OCI-LY1 (cell line): ENCODE measurements around the gene DOCK7.

ENCODE experiments used
- H2AFZ ChIP-seq: fragments of 200-600 bp; sonication (generic), shearing (Covaris generic); 2 replicates; pipeline ENCODE4 v1.6.0; 2014; ENCODE audit warnings: antibody characterized with exemption, mild to moderate bottlenecking, low read length
- H3F3A ChIP-seq: fragments of 200-600 bp; sonication (generic), shearing (Covaris generic); 2 replicates; pipeline ENCODE4 v1.6.0; 2014; ENCODE audit warnings: mild to moderate bottlenecking, antibody characterized with exemption, low read length, moderate library complexity; ENCODE audit not compliant: insufficient read depth
- H3K27ac ChIP-seq: fragments of 200-600 bp; sonication (generic); 2 replicates; pipeline ENCODE4 v1.5.1; 2014; ENCODE audit warnings: low read length, mixed run types, mild to moderate bottlenecking, low read depth; ENCODE audit not compliant: poor library complexity, severe bottlenecking
- H3K27me3 ChIP-seq: fragments of 200-600 bp; sonication (generic); 2 replicates; pipeline ENCODE4 v1.6.0; 2014; ENCODE audit warnings: antibody characterized with exemption, mild to moderate bottlenecking, low read length, moderate library complexity; ENCODE audit not compliant: insufficient read depth
- H3K36me3 ChIP-seq: fragments of 200-600 bp; sonication (generic); 2 replicates; pipeline ENCODE4 v1.6.1; 2014; ENCODE audit warnings: mild to moderate bottlenecking, antibody characterized with exemption, low read length, moderate library complexity, mixed read lengths; ENCODE audit not compliant: insufficient read depth
- H3K4me1 ChIP-seq: fragments of 200-600 bp; sonication (generic); 2 replicates; pipeline ENCODE4 v1.5.1; 2014; ENCODE audit warnings: mild to moderate bottlenecking, low read length, moderate library complexity; ENCODE audit not compliant: insufficient read depth, severe bottlenecking
- H3K4me2 ChIP-seq: fragments of 200-600 bp; sonication (generic), shearing (Covaris generic); 2 replicates; pipeline ENCODE4 v1.6.1; 2014; ENCODE audit warnings: low read length
- H3K4me3 ChIP-seq: fragments of 200-600 bp; sonication (generic); 2 replicates; pipeline ENCODE4 v1.5.1; 2014; ENCODE audit warnings: low read length, low read depth, mild to moderate bottlenecking, mixed read lengths; ENCODE audit not compliant: poor library complexity, severe bottlenecking
- H3K79me2 ChIP-seq: fragments of 200-600 bp; shearing (Covaris generic); 2 replicates; pipeline ENCODE4 v1.6.1; 2016; ENCODE audit warnings: mixed run types, low read length, mixed read lengths; ENCODE audit not compliant: insufficient read depth
- H3K9ac ChIP-seq: fragments of 200-600 bp; sonication (generic), shearing (Covaris generic); 2 replicates; pipeline ENCODE4 v1.6.1; 2014; ENCODE audit warnings: mild to moderate bottlenecking, low read length, mixed read lengths
- H3K9me2 ChIP-seq: fragments of 200-600 bp; sonication (generic), shearing (Covaris generic); 2 replicates; pipeline ENCODE4 v1.6.1; 2014; ENCODE audit warnings: low read depth, mild to moderate bottlenecking, low read length, mixed read lengths
- H3K9me3 ChIP-seq: fragments of 200-600 bp; shearing (Covaris generic); 2 replicates; pipeline ENCODE4 v1.6.1; 2014; ENCODE audit warnings: low read length, mixed read lengths
- H4K20me1 ChIP-seq: fragments of 200-600 bp; sonication (generic), shearing (Covaris generic); 2 replicates; pipeline ENCODE4 v1.6.0; 2016; ENCODE audit warnings: mild to moderate bottlenecking, low read length; ENCODE audit not compliant: insufficient read depth
- CTCF ChIP-seq: fragments of 200-600 bp; sonication (generic), shearing (Covaris generic); IDR thresholded peaks from 2 replicates; pipeline ENCODE4 v1.5.1; 2017; ENCODE audit warnings: mild to moderate bottlenecking, antibody characterized with exemption, low read length, moderate library complexity, mixed read lengths
- EZH2 ChIP-seq: fragments of 200-600 bp; sonication (generic), shearing (Covaris generic); IDR thresholded peaks from 2 replicates; pipeline ENCODE4 v1.8.0; 2017; ENCODE audit warnings: borderline replicate concordance, mixed run types, mild to moderate bottlenecking, antibody characterized with exemption, low read length, moderate library complexity, mixed read lengths

Gene DOCK7

GRCh38 chr1:62693123-62693522 lies 4.9 kb upstream of the DOCK7 start:
- no peaks in the 10 kb centered on the region for H3K27me3 ChIP-seq
- H3K4me2 ChIP-seq = no peak overlapping the region
- no peak overlapping the region for H3K27ac ChIP-seq
- H3F3A ChIP-seq = no peaks in the 10 kb centered on the region
- no peak overlapping the region for H3K4me3 ChIP-seq
- H3K4me1 ChIP-seq = peaks cover 5% of the 10 kb centered on the region
- H3K9me2 ChIP-seq = no peaks in the 10 kb centered on the region
- H3K36me3 ChIP-seq = no peaks in the 10 kb centered on the region; the same call in 1 of the 2 replicates
- no peaks in the 10 kb centered on the region for H3K79me2 ChIP-seq
- no peak overlapping the region for H2AFZ ChIP-seq
- 0 out of 2 replicates have a peak, but pooled peaks cover 2% of the 10 kb centered on the region for H3K9me3 ChIP-seq
- no peak for TF ChIP-seq CTCF
- TF ChIP-seq EZH2 = no peak
- H4K20me1 ChIP-seq = no peaks in the 10 kb centered on the region
- H3K9ac ChIP-seq = no peak overlapping the region

- Histone ChIP-seq H3K4me2 (no peak overlapping the region), H3K27me3 (no peaks in the 10 kb centered on the region), H3K4me1 (peaks cover 11% of the 10 kb centered on the region), H3K79me2 (no peaks in the 10 kb centered on the region), H3F3A (no peaks in the 10 kb centered on the region), H3K9ac (no peak overlapping the region), H4K20me1 (no peaks in the 10 kb centered on the region), H2AFZ (no peak overlapping the region), H3K36me3 (no peaks in the 10 kb centered on the region; the same call in 1 of the 2 replicates), H3K9me2 (no peaks in the 10 kb centered on the region), H3K27ac (no peak overlapping the region), H3K9me3 (0 out of 2 replicates have a peak, but pooled peaks cover 2% of the 10 kb centered on the region), H3K4me3 (no peak overlapping the region)
- no peak for TF ChIP-seq CTCF
- TF ChIP-seq EZH2 = no peak
Observed at GRCh38 chr1:62691062-62691844, 3.1 kb upstream of the DOCK7 start.

GRCh38 chr1:62689524-62689923 lies 1.3 kb upstream of the DOCK7 start:
- no peak overlapping the region for H3K9ac ChIP-seq
- no peak overlapping the region for H3K4me2 ChIP-seq
- H3K27ac ChIP-seq = no peak overlapping the region

More at GRCh38 chr1:62689524-62689923, 1.3 kb upstream of the DOCK7 start:
- H3K36me3 ChIP-seq = no peaks in the 10 kb centered on the region; the same call in 1 of the 2 replicates
- H3K27me3 ChIP-seq = no peaks in the 10 kb centered on the region
- peaks cover 11% of the 10 kb centered on the region for H3K4me1 ChIP-seq
- no peaks in the 10 kb centered on the region for H3K79me2 ChIP-seq
- no peaks in the 10 kb centered on the region for H4K20me1 ChIP-seq
- no peaks in the 10 kb centered on the region for H3F3A ChIP-seq
- no peaks in the 10 kb centered on the region for H3K9me3 ChIP-seq
- TF ChIP-seq EZH2 = no peak
- no peak for TF ChIP-seq CTCF
- no peak overlapping the region for H2AFZ ChIP-seq
- H3K4me3 ChIP-seq = no peak overlapping the region
- H3K9me2 ChIP-seq = no peaks in the 10 kb centered on the region
